ENCODE measurements around the gene GOLGA7B. TPM values are rescaled to one million over a fixed set of nuclear protein-coding genes. Genes with fewer than 3 reads are reported as not detected.

GOLGA7B gene
- 0.06 TPM in 1 of 2 replicates, not detected in the other for total RNA-seq (2014; rRNA removed)
- polyA plus RNA-seq (2012): 0.01 TPM

DNA sequence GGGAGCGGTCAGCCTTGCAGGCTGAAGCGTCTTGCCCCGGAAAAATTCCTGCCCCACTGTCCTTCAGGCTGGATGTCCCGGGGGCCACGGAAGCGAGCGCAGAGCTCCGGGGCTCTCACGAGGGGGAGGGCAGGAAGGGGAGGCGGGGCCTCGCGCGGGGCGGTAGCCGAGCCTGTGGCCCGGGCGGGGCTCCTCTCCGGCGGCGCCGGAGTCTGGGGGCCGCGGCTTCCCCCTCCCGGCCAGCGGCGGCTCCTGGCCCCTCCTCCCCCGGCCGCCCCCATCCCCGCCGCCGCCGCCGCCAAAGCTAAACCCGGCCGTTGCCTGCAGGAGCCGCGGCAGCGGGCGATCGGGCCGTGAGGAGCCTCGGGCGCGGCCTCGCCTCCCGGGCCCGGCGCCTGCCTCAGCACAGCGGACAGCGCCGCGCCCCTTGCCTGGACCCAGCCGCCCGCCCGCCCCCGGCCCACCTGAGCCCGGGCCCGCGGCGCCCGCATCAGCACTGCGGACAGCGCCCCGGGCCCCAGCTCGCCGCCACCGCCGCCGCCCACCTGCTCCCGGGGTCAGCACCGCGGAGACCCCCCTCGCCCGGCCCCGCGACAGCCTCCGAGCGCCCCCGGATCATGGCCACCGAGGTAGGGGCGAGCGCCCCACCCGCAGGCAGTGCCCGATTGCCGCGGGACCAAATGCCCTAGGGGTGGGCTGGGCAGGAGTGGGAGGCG, at the start of gene GOLGA7B:
Gene GOLGA7B, plus strand, starts transcription at position 157 of the 716 bp plus-strand sequence. Its CDS starts 461 bp downstream, at position 618.
- DNase-seq (ENCODE audit: low read depth): no peak

DNA sequence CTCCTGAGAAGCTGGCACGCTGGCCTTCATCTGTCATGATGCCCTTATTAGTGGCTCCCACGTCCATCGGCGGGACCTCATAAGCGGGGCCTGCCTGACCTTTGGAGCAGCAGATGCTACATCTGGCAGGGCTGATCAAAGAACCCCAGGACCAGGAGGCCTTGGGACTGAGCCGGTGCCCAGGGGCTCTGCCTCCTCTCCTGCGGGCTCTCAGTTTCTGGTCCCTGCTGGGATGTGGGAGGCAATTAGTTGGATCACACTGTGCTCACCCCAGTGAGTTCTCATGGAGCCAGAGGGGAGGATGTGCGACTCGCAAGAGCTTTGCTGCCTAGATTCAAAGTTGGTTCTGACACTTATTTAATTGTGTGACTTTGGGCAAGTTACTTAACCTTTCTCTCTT, 49.2 kb upstream of the GOLGA7B start:
- DNase-seq (ENCODE audit: low read depth): no peak

DNA sequence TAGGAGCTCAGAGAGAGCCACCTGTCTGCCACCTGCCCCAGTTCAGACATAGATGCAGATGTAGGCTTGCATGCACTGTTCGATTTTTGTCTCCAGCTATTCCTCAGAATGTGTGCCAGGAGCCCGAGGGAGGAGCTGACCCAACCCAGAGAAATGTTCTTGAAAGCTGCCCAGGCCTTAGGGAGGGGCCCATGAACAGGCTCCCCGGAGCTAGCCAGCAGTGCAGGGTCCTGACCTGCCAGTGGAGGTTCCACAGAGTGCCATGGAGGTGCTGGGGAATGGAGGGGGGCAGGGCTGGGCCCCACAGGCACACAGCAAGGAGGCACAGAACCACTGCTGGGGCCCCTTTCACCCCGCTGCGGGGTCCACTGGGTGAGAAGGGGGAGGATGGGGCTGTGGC, 48.2 kb upstream of the GOLGA7B start:
- DNase-seq (ENCODE audit: low read depth): no peak

DNA sequence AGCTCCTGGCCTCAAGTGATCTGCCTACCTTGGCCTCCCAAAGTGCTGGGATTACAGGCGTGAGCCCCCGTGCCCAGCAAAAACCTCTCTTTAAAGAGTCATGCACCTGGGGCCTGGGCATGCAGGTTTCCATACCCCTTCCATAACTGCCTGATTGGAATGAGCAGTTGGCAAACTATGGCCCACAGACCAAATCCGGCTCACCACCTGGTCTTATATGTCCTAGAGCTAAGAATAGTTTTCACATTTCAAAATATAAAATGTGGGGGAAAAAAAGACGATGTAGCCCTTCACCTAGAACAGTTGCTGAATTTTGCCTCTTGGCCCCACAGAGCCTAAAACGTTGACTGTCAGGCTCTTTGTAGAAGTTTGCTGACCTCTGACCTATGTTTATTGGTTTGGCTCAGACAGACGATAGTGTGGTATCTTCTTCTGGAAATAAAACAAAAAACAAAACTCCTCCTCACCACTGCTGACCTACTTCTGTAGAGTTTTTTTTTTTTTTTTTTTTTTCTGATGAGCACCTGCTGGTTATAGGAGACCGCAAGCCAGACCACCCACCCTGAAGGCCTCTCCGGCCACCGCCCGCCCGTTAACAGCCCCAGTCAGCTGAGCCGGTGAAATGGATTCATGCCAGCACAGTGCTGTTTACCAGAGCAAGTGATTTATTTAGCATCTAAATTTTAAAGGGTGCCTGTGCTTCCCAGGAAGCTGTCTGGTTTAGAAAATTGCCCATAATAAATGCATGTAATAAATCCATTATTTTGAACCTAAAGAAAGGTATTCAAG, 44.4 kb upstream of the GOLGA7B start:
- DNase-seq (ENCODE audit: low read depth): no peak

DNA sequence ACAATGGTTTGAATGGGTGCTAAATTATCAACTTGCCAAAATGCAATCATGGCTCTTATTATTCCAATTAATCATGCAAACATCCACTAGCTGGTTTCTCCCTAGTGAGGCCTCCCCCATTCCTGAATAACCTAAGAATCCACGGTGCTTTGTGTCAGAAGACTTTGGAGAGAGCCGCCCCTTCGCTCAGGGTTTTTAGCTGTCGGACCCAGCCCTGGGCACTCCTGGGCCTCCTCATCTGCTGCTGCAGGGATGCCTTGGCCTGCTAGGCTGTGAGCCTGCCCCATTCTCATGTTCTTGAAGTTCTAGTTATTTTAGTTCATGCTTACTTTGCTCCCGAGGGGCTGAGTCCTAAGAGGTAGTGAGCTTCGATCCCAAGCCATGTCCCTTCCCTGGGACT, 43.7 kb upstream of the GOLGA7B start:
- DNase-seq (ENCODE audit: low read depth): no peak

DNA sequence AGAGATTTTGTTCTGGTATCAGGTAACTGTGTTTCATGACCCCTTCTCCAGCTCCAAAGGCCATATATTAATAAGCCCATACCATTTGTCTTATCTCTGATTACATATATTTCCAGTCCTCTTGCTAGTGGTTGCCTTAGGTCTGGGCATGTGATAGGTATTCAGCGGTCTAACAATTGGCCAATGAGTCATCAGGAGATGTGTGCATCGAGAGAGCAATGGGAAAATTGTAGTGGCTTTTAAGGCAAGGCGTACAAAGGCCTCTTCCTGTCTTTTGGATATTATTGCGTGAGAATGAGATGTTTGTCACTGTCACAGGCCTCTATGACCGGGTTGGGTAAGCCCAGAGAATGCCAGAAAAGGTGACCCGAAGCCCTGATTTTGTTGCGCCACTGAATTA, 39.2 kb upstream of the GOLGA7B start:
- DNase-seq (ENCODE audit: low read depth): no peak

DNA sequence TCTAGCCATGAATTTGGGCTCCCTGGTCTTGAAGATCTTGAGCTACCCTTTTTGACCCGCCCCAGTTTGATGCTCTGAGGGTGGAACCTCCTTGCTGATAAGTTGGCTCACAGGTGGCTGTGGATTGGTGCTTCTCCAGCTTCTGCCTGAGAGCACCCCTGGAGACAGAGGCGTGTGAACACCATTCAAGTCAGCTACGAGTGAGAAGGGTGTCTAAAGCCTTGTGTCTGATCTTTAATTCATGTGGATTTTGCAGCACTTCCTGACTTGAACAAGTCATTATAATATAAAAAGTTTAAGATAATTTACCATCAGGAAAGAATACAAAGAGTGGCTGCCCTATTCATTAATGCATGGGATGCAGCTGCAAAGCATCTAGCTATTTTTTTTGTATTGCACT, 37.7 kb upstream of the GOLGA7B start:
- no peak for DNase-seq (ENCODE audit: low read depth)

DNA sequence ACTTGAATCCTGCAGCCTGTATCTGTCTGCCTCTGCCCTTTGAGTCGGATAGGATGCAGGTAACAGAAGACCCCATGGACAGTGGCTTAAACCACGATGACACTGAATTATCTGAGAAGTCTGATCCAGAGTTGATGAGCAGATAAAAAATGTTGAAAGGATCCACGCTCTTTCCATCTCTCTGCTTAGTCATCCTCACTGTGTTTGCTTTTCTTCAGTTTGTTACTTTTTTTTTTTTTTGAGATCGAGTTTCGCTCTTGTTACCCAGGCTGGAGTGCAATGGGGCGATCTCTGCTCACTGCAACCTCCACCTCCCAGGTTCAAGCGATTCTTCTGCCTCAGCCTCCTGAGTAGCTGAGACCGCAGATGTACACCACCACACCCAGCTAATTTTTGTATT, 36.9 kb upstream of the GOLGA7B start:
- no peak for DNase-seq (ENCODE audit: low read depth)

DNA sequence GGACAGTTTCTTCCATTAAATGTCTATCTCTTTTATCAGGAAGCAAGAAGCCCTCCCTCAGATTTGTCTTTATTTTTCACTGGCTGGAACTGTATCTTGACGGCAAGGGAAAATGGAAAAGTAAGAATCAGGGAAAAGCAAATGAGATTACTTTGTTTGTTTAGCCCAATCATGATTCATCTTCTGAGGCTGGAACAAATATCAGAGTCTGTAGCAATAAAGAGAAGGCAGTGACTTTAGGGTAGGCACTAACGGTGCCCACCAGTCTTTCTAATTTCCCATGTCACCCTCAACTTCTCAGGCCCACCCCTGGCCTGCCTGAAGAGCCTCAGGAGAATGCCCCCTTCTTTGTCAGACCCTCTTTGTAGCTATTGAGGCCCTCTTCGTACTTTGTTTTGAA, 36.3 kb upstream of the GOLGA7B start:
- no peak for DNase-seq (ENCODE audit: low read depth)

DNA sequence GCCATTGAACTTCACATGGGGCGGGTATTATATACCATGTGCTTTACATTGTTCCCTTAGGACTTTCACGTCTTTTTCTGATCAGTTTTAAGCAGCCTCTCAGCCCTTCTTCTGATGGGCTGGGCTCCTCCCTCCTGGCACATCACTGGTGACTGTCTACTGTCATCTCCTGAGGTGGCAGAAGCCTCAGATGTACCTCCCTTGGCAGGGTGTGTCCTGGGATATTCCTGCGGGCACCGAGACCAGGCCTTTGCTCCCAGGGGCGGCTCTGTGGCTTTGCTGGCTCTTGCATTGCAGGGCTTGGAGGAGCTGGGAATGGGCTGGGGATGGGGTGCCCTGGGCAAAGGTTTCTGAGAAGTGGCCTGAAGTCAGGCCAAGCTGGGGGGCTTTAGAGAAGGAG, 34.6 kb upstream of the GOLGA7B start:
- no peak for DNase-seq (ENCODE audit: low read depth)

DNA sequence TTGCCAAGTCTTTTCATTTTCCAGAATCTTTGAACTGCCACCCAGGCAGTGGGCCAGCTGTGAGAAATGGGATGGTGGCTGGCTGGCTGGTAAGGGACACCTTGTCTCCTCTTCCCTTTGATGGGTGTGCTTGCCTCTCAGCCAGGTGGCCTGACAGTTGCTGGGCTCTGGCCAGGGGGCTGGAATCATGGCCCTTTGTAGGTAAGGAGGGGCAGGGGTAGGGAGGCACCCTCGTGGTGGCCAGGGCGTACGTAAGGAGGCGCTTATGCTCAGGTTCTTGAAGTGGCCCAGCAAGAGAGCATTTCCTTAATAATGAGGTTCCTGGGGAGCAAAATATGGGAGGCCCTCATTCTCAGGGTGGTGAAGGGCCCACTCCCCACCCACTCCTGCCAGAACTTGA, 33.0 kb upstream of the GOLGA7B start:
- DNase-seq (ENCODE audit: low read depth): no peak

DNA sequence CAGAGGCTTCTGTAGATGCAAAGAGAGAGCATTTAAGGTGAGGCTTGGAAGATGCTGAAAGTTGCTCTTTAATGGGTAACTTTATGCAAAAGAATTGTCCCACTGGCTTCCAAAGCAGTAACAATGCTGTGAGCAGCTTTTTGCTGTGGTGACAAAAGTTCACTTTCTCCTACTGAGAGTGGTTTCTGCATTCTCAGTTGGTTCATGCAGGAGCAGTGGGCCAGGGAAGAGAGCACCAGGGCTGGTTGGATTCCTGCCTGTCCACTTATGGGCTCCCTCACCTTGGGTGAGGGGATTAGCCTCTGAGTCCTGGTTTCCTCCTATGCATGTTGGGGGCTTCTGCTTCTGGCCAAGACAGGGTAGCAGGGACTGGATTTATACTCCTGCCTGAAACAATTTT, 31.1 kb upstream of the GOLGA7B start:
- no peak for DNase-seq (ENCODE audit: low read depth)

DNA sequence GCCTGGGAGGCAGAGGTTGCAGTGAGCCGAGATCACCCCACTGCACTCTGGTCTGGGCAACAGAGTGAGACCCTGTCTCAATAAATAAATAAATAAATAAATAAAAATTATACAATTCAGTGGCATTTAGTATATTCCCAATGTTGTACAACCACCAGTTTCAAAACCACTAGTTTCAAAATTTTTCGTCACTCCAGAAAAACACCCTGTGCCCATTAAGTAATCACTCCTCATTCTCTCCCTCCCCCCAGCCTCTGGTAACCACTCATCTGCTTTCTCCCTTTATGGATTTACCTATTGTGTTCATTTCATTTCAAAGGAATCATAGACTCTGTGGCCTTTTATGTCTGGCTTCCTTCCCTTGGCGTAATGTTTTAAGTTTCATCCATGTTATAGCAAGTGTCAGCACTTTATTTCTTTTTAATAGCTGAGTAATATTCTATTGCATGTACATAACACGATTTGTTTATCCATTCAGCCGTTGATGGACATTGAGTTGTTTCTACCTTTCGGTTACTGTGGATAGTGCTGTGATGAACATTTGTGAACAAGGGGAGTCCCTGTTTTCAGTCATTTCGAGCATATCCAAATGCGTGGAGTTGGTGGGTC, 29.4 kb upstream of the GOLGA7B start:
- no peak for DNase-seq (ENCODE audit: low read depth)

DNA sequence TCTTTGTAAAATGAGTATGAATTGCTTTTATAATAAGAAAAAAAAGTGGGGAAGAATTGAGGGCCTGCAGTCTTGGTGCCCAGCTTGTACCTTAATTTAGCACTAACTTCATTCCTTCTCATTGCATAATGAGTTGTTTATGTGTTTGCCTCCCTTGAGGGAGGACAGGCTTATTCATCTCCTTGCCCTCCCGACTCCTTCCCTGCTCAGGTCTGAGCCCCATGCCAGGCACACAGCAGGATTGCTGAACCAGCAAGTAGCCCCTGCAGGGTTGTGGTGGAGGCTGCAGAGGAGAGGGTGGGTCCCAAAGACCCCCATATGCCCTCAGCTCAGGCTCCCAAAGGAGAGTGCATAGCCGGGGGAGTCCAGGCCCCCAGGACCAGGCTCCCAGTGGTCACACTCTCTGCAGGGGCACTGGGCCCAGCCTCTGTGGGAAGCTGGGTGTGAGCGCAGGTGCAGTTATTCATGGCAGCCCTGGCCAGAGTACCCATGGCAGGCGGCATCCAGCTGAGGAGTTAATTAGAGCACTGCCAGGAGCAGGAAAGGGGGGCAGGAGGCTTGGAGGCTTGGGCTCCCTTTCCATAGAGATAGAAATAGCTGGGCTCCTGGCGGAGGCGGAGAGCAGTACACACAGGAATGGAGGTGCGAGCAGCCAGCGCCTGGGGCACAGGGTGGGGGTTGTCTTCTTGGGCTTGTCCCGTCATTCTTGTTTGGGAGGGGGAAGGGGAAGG, 28.2 kb upstream of the GOLGA7B start:
- DNase-seq (ENCODE audit: low read depth): no peak

DNA sequence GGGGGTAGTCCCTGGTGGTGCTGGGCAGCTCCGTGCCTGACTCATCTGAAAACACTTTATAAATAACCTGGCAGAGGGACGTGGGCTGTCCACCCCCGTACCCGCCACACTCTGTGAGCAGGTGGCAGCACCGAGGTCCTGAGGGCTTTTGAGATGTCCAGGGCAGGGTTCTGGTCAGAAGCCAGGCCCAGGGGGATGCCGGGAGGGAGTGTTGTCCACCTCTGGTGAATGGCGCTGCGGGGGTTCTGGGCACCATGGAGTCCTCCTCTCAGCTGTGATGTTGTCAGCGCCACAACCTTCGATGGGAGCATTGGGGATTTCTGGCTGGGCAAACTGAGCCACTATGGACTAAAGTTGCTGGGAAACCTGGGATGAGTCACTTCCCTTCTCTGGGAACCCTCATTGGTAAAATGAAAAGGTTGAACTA, 27.4 kb upstream of the GOLGA7B start:
- DNase-seq (ENCODE audit: low read depth): no peak

DNA sequence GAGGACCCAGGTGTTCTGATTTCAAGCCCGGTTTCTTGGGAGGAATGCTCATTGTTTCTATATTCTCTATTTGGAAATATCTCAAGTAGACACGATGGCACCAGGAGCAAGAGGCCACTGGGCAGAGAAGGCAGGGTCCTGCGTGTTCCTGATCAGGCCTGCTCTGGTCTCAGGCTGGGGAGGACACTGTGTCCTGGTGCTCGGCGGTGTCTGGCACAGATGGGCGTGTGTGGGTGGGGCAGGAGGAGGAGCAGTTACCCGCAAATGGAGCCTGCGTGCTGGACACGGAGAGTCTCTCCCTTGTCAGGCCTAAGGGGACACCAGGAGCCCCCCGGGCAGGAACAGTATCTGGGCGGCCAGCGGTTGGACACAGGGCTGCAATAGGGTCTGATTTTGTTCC, 25.9 kb upstream of the GOLGA7B start:
- no peak for DNase-seq (ENCODE audit: low read depth)

DNA sequence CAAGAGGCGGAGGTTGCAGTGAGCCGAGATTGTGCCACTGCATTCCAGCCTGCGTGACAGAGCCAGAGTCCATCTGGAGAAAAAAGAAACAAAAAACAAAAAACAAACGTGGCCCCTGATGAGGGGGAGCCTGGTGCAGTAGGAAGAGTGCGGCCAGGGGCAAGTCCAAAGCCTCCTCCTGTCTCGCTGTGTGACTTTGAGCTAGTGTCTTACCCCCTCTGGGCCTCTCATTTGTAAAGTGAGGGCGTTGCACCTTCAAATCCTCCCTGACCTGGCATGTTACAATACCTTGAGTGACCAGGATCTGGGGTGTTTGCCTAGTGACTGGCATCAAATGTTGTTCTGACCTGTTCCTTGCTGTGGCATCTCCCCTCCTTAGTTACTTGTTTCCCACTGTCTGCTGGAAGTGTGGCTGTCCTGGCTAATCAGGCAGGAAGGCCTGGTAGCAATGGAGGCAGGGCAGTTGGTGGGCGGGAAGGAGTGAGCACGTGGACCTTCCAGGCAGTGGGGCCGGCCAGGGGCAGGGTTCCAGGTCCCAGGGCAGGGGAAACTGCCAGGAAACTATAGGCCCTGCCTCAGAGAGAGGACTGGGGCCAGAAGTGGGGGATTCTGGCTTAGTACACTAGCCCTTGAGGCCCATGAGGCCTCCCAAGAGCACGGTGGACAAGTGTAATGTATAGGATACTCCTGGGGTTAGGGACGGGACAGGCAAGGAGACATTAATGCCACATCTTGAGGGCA, 24.5 kb upstream of the GOLGA7B start:
- no peak for DNase-seq (ENCODE audit: low read depth)

DNA sequence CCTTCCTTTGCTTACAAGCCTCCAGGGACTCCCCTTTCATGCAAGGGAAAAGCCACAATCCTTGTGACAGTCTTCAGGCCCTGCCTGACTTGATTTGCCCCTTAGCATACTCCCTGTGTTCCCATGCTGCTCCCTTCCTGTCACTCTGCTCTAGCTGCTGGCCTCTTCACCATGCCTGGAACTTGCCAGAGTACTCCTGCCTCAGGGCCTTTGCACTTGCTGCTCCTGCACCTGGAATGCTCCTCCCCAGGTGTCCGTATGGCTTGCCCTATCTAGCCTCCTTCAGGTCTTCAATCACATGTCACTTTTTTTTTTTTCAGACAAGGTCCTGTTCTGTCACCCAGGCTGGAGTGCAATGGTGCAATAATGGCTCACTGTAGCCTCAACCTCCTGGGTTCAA, 22.8 kb upstream of the GOLGA7B start:
- no peak for DNase-seq (ENCODE audit: low read depth)

DNA sequence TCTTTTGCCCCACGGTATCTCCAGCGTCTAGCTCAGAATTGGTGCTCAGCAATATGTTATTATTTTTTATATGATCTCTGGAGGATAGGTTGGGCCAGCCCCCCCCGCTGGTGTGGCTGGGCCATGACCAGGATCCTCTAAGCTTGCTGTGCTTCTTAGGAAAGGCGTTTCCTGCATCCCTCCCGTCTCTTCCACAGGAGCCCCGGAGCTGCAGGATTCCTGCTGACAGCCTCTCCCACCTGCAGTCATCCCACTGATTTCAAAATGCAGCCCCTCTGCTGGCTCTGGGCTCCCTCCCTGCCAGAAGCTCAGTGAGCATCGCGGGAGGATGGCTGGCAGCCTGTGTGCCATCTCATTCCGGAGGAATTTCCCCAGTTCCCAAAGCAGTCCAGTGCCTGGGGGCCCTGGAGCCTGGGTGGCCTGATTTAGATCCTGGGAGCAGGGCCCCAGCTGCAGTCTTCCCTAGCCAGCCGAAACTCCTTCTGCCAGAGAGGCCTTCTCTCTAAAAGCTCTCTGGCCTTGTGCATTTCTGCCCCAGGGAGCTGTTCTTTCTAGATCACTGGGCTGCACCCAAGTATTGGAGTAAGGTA, 21.8 kb upstream of the GOLGA7B start:
- DNase-seq (ENCODE audit: low read depth): no peak

DNA sequence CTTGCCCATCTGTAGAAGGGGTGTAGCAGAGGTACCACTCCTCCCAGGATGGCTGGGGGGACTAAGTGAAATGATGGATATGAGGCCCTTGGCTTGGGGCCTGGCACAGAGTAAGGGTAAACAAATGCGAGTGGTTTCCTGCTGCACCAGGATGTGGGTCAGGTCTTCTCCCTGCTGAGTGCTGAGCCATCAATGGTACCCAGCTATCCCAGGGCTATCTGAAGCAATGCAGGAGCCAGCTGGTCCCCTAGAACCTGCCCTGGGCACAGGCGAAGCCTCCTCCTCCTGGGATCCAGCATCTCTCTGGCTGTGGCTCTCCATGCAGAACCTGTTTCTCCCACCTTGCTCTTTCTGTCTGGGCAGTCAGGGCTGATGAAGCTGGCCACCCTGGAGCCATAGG, 20.9 kb upstream of the GOLGA7B start:
- DNase-seq (ENCODE audit: low read depth): no peak

DNA sequence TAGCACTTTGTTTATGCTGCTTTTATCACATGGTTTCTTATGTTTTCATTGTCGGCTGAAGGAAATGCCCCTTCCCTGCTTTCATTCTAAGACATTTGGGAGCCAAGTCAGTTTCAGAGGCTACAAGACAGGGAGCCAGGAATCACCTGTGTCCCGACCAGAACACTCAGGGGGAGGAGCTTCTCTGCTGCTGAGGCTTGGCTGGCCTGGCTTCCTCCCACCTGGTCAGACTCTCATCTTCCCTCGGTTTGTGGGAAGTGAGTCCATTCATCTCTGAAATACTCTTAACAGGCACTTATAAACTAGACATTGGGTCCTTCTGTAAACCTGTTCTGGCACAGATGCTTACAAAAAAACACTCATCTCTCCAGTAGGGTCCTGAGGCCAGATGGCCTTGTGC, 19.6 kb upstream of the GOLGA7B start:
- DNase-seq (ENCODE audit: low read depth): no peak

All from LHCN-M2 (cell line).